GM18499 (cell line): ENCODE results near the gene NHLRC4.
"Not testable (repeated sequence)": the region's sequence is repeated elsewhere in the genome, so short reads cannot be mapped to it uniquely, and the experiment has no call there.

ENCODE experiments used
- ATAC-seq: cut with Tn5 transposase; IDR thresholded peaks from one replicate; pipeline ENCODE4 v1.9.1; 2021; ENCODE audit warnings: moderate number of reproducible peaks; ENCODE audit not compliant: insufficient read depth, unreplicated experiment

The NHLRC4 gene

GRCh38 chr16:595094-595528 lies 28.3 kb downstream of the NHLRC4 start:
- ATAC-seq: no peak

- ATAC-seq: no peak
Observed at GRCh38 chr16:595942-596735, 29.3 kb downstream of the NHLRC4 start.

- no peak for ATAC-seq
Observed at GRCh38 chr16:596736-597060, 29.9 kb downstream of the NHLRC4 start.

GRCh38 chr16:597655-598054 lies 30.9 kb downstream of the NHLRC4 start:
- ATAC-seq: not testable (repeated sequence)

- ATAC-seq: no peak
Observed at GRCh38 chr16:598823-599739, 32.3 kb downstream of the NHLRC4 start.

GRCh38 chr16:600781-601180 lies 34.0 kb downstream of the NHLRC4 start:
- no peak for ATAC-seq

GRCh38 chr16:603933-604332 lies 37.1 kb downstream of the NHLRC4 start:
- ATAC-seq: no peak

- no peak for ATAC-seq
Observed at GRCh38 chr16:606656-607307, 40.0 kb downstream of the NHLRC4 start.

GRCh38 chr16:608019-608418 lies 41.2 kb downstream of the NHLRC4 start:
- no peak for ATAC-seq

- ATAC-seq: no peak
Observed at GRCh38 chr16:609316-609715, 42.5 kb downstream of the NHLRC4 start.

GRCh38 chr16:609984-610383 lies 43.2 kb downstream of the NHLRC4 start:
- ATAC-seq: no peak

GRCh38 chr16:610513-611381 lies 43.9 kb downstream of the NHLRC4 start:
- no peak for ATAC-seq

GRCh38 chr16:615122-615521 lies 48.3 kb downstream of the NHLRC4 start:
- no peak for ATAC-seq

GRCh38 chr16:616733-617586 lies 50.2 kb downstream of the NHLRC4 start:
- no peak for ATAC-seq

- no peak for ATAC-seq
Observed at GRCh38 chr16:617855-618254, 51.0 kb downstream of the NHLRC4 start.
